ENCODE results near the gene KIAA1614.

Gene KIAA1614, protein sequence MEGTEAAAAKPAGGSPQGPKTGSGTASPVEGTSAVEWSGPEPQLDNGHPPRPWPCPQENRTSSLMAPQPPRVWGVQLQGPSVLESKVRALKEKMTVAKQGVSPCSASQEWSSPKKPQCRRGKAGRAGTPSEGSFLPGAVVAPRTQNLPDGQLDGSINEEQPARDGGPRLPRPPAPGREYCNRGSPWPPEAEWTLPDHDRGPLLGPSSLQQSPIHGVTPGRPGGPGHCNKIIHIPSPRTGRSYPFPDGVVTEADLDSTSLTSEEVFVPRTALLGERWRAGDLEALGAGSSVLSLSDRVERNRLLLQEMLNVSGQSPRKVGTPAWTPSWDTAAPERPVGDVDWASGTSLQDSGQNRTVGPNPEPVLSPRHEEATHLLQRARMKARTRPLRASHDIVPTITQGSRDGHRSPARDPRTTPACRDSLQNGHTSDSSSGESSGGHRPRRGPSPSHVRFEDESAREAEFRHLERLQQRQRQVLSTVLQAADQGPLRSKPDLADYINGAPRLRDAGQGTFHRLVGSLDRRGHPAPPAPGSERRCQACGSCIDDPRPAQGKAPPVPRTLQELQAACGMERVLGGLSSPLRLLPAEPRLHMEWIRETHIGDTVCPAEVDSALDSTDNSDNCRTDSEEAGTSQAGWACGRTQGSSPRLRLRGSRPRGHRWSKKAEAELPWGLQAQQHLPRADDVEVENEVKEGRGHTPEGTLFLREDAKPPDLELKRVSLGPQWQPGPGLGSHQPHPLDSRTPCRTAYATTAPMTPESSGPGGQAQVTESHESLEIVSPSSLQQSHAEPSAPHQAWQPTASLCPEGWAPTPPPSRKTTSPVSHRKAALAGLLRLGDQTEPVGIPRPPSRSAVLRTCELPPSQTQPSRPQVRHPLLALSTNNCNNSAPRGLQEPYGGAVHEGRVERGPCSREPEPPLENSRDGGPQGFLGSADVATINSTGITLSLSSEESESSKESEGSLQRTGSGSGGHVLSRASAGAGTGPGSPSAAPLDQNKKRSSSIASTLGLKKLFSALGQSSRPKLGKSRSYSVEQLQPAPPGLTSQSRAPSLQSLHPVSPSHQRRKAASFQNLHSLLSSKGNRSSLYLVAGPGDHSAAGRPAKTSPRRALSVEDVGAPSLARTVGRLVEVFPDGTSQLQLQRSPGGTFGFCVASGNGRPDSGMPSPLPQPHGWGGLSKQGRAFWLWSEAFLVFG
- long read RNA-seq: 0 reads

DNA sequence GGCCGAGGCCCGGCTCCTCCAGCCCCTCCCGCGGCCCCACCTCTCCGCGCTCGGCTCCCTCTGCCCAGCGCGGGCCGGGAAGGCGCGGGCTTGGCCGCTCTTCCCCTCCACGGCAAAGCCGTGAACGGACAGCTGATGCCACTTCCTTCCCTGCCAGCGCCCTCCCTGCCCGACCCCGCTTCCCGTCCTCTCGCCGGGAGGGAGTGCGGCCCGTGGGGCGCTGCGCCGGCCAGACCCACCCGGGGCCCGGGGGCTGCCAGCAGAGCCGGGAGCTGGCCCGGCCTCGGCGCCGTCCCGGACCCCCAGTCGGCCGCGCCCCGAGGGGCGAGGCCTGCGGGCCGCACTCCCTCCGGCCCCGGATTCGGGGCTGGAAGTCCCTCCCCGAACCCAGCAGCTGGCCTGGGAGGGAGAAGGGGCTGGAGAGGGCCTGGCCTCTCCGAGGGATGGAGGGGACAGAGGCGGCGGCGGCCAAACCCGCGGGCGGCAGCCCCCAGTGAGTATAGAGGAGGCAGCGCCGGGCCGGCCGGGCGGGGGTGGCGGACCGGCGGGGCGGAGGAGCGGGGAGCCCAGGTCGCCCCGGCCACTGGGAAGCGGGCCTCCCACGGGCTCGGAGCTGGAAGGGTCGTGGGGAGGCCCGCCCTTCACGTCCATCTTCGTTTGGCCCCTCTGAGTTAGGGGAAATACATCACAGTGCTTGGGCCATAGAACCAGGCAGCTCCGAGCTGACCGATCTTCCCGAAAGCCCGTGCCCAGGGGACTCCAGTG, at the start of gene KIAA1614:
Gene KIAA1614, plus strand, starts transcription at position 97 of the 765 bp plus-strand sequence. Its CDS starts 347 bp downstream, at position 444.
- TF ChIP-seq SPI1 (IDR thresholded peaks at IDR 0.05; ENCODE audit: borderline replicate concordance, low read depth) (peak; percentile 59; the same call in 1 of the 2 replicates), POLR2AphosphoS5 (IDR thresholded peaks at IDR 0.05; ENCODE audit: low read depth) (no peak)
- Histone ChIP-seq H3K27ac (replicated peaks) (no peak within 1 kb of the TSS), H3K4me3 (replicated peaks; ENCODE audit: insufficient read depth, low read length) (peak within 1 kb of the TSS; percentile 37), H3K27me3 (ENCODE audit: insufficient read depth, poor library complexity, severe bottlenecking) (no peaks in the 10 kb centered on the region)
- DNase-seq (ENCODE audit: low read depth in 1 of 2, low spot score in 1 of 2): peak; percentile 15 to 17

DNA sequence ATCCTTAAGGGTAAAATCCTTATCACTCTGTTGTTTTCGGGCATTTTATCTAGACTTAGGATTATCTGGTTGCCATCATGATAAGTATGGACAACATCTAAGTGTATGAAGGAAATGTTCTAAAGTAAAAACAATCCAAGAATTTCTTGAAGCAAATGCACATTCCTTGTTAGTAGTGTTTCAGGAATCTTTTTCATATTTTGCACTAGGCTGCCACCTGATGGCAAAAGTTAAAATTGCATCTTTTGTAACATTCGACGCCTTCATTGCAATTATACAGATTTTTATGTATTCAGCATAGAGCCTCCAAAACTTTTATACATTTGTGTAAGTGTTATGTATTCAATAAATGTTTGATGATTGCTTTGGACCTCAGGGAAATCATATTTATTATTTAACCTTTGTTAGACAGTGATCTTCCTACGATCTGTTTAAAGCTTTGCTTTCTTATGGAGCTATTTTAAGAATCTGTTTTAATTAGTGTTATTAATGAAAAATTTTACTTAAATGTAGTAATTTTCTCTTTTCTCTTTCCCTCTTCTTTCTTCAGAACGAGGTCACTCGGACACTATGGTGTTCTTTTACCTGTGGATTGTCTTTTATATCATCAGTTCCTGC, 49.4 kb upstream of the KIAA1614 start:
- no peak overlapping the region for H3K4me3 ChIP-seq (replicated peaks; ENCODE audit: insufficient read depth, low read length)
- H3K27me3 ChIP-seq (ENCODE audit: insufficient read depth, poor library complexity, severe bottlenecking): no peaks in the 10 kb centered on the region
- H3K27ac ChIP-seq (replicated peaks): no peak overlapping the region
- no peak for DNase-seq (ENCODE audit: low read depth in 1 of 2, low spot score in 1 of 2)
- TF ChIP-seq, protein P1, sequence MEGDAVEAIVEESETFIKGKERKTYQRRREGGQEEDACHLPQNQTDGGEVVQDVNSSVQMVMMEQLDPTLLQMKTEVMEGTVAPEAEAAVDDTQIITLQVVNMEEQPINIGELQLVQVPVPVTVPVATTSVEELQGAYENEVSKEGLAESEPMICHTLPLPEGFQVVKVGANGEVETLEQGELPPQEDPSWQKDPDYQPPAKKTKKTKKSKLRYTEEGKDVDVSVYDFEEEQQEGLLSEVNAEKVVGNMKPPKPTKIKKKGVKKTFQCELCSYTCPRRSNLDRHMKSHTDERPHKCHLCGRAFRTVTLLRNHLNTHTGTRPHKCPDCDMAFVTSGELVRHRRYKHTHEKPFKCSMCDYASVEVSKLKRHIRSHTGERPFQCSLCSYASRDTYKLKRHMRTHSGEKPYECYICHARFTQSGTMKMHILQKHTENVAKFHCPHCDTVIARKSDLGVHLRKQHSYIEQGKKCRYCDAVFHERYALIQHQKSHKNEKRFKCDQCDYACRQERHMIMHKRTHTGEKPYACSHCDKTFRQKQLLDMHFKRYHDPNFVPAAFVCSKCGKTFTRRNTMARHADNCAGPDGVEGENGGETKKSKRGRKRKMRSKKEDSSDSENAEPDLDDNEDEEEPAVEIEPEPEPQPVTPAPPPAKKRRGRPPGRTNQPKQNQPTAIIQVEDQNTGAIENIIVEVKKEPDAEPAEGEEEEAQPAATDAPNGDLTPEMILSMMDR (IDR thresholded peaks at IDR 0.05; ENCODE audit: insufficient read depth, low read length): peak; percentile 21
- TF ChIP-seq, protein P2, sequence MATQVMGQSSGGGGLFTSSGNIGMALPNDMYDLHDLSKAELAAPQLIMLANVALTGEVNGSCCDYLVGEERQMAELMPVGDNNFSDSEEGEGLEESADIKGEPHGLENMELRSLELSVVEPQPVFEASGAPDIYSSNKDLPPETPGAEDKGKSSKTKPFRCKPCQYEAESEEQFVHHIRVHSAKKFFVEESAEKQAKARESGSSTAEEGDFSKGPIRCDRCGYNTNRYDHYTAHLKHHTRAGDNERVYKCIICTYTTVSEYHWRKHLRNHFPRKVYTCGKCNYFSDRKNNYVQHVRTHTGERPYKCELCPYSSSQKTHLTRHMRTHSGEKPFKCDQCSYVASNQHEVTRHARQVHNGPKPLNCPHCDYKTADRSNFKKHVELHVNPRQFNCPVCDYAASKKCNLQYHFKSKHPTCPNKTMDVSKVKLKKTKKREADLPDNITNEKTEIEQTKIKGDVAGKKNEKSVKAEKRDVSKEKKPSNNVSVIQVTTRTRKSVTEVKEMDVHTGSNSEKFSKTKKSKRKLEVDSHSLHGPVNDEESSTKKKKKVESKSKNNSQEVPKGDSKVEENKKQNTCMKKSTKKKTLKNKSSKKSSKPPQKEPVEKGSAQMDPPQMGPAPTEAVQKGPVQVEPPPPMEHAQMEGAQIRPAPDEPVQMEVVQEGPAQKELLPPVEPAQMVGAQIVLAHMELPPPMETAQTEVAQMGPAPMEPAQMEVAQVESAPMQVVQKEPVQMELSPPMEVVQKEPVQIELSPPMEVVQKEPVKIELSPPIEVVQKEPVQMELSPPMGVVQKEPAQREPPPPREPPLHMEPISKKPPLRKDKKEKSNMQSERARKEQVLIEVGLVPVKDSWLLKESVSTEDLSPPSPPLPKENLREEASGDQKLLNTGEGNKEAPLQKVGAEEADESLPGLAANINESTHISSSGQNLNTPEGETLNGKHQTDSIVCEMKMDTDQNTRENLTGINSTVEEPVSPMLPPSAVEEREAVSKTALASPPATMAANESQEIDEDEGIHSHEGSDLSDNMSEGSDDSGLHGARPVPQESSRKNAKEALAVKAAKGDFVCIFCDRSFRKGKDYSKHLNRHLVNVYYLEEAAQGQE (IDR thresholded peaks at IDR 0.05; ENCODE audit: insufficient replicate concordance, low read depth): no peak
- TF ChIP-seq SPI1 (IDR thresholded peaks at IDR 0.05; ENCODE audit: borderline replicate concordance, low read depth): no peak

DNA sequence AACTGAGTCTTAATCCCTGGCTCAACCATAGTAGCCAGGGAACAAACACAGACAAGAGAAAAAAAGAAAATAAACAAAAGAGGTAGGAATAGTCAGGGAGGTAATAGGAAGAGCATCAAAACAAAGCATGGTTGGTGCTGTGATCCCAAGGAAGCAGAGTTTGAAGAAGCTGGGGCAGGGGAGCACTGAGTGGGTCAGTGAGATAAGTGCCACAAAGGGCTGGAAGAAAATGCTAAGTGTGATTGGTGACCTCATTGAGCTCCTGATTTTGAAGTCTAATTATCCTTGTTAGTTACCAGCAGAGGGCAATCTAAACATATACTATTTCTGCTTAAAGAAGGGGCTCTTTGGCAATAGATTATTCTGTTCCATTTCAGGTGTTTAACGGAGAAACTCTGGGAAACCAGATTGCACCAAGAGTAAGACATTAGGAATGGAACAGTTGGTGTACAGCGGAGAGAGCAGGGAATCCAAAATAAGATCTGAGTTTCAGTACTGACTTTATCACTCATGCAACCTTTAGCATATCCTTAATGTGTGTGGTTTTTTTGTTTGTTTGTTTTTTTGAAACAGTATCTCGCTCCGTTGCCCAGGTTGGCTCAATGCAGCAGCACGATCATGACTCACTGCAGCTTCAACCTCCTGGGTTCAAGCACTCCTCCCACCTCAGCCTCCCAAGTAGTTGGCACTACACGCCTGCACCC, 30.7 kb upstream of the KIAA1614 start:
- no peaks in the 10 kb centered on the region for H3K27me3 ChIP-seq (ENCODE audit: insufficient read depth, poor library complexity, severe bottlenecking)

More for the DNA sequence above, 30.7 kb upstream of the KIAA1614 start:
- no peak overlapping the region for H3K4me3 ChIP-seq (replicated peaks; ENCODE audit: insufficient read depth, low read length)
- TF ChIP-seq, protein P2 (IDR thresholded peaks at IDR 0.05; ENCODE audit: insufficient replicate concordance, low read depth): no peak
- TF ChIP-seq POLR2AphosphoS5 (IDR thresholded peaks at IDR 0.05; ENCODE audit: low read depth): no peak
- no peak for TF ChIP-seq GABPA (IDR thresholded peaks at IDR 0.05; ENCODE audit: low read depth)
- TF ChIP-seq, protein P1 (IDR thresholded peaks at IDR 0.05; ENCODE audit: insufficient read depth, low read length): no peak
- TF ChIP-seq SPI1 (IDR thresholded peaks at IDR 0.05; ENCODE audit: borderline replicate concordance, low read depth): no peak
- DNase-seq (ENCODE audit: low read depth in 1 of 2, low spot score in 1 of 2): no peak
- H3K27ac ChIP-seq (replicated peaks): no peak overlapping the region

Data from HL-60 (cell line).